HepG2 (cell line): ENCODE results near the gene PEX10. TPM values are rescaled to one million over a fixed set of nuclear protein-coding genes. Genes with fewer than 3 reads are reported as not detected.

Experiments
- ATAC-seq: fragments of 200-7000 bp; cut with Tn5 transposase; 3 replicates; pipeline ENCODE4 v1.9.1; 2020; ENCODE audit warnings: mild to moderate bottlenecking, moderate library complexity
- BruUV-seq: library from RNA; stranded (reverse); fragments of 400-500 nt; replicated peaks from 2 replicates; lab custom pipeline; 2021; lab: Mats Ljungman, UMichigan
- CTCF ChIA-PET: fragments of 300-600 bp; formaldehyde crosslinking; extraction: SDS; loops from one replicate; lab custom pipeline; 2021; ENCODE audit warnings: low total read pairs, inconsistent platforms, low intra/inter-chr PET ratio; lab: Yijun Ruan, JAX
- POLR2A ChIA-PET: fragments of 350-600 bp; sonication (Branson Sonifier 250); formaldehyde crosslinking; loops from one replicate; lab custom pipeline; 2020; ENCODE audit warnings: antibody characterized with exemption, inconsistent platforms; lab: Yijun Ruan, JAX
- DNase-seq: peaks from one replicate; pipeline ENCODE4 v3.0.0-alpha.2; 2015; ENCODE audit warnings: low spot score
- FAIRE-seq: peaks from 3 replicates; lab custom pipeline; 2011; peaks lifted over from hg19 to GRCh38; lab: Jason Lieb, UNC
- H2AFZ ChIP-seq: one replicate; pipeline ENCODE4 v1.6.1; 2011; ENCODE audit warnings: low read length, inconsistent platforms
- H3K27ac ChIP-seq: fragments of 300-600 bp; 3 replicates; pipeline ENCODE4 v1.8.0; 2011; ENCODE audit warnings: mixed run types, mild to moderate bottlenecking, mixed read lengths, low read length, inconsistent platforms; ENCODE audit not compliant: insufficient read depth; ENCODE audit errors: extremely low read length
- H3K27me3 ChIP-seq, 2 experiments: fragments of 200-600 bp in 1 of 2; 2 replicates in 1 of 2; 3 replicates in 1 of 2; pipeline versions ENCODE4 v1.6.0 to v1.8.0; 2011; ENCODE audit warnings: low read length in 2 of 2, mild to moderate bottlenecking in 2 of 2, moderate library complexity in 2 of 2, inconsistent platforms in 1 of 2; ENCODE audit not compliant: insufficient read depth in 2 of 2, control insufficient read depth in 1 of 2
- H3K36me3 ChIP-seq, 2 experiments: fragments of 200-600 bp in 1 of 2; replicated peaks in 1 of 2; 2 replicates in 1 of 2; 3 replicates in 1 of 2; pipeline versions ENCODE4 v1.5.1 to v1.8.0; 2011; ENCODE audit warnings: low read length in 2 of 2, inconsistent platforms in 1 of 2; ENCODE audit not compliant: insufficient read depth in 2 of 2, control insufficient read depth in 1 of 2
- H3K4me1 ChIP-seq: 2 replicates; pipeline ENCODE4 v1.5.1; 2012; ENCODE audit warnings: low read length, inconsistent platforms; ENCODE audit not compliant: insufficient read depth
- H3K4me2 ChIP-seq: 2 replicates; pipeline ENCODE4 v1.6.0; 2011; ENCODE audit warnings: low read depth, low read length, inconsistent platforms
- H3K4me3 ChIP-seq, 3 experiments: fragments of 200-600 bp in 1 of 3; sonication (generic), shearing (Covaris generic) in 1 of 3; replicated peaks in 1 of 3; 2 replicates each; pipeline ENCODE4 v1.5.1; 2011 to 2016; ENCODE audit warnings: low read length in 3 of 3, inconsistent platforms in 2 of 3, low read depth in 2 of 3, mild to moderate bottlenecking in 2 of 3, control low read depth in 1 of 3, mixed read lengths in 1 of 3; ENCODE audit not compliant: insufficient read depth in 1 of 3
- H3K79me2 ChIP-seq: one replicate; pipeline ENCODE4 v1.6.1; 2011; ENCODE audit warnings: low read length, inconsistent platforms; ENCODE audit not compliant: insufficient read depth
- H3K9ac ChIP-seq: 2 replicates; pipeline ENCODE4 v1.6.0; 2011; ENCODE audit warnings: mild to moderate bottlenecking, low read depth, low read length, inconsistent platforms; ENCODE audit not compliant: insufficient read depth
- H3K9me3 ChIP-seq: 2 replicates; pipeline ENCODE4 v1.5.1; 2012; ENCODE audit warnings: mild to moderate bottlenecking, low read length
- H4K20me1 ChIP-seq: 2 replicates; pipeline ENCODE4 v1.6.0; 2011; ENCODE audit warnings: inconsistent platforms, mild to moderate bottlenecking, low read length, moderate library complexity; ENCODE audit not compliant: insufficient read depth
- AGO2 ChIP-seq: fragments of 200-400 bp; formaldehyde crosslinking; optimal IDR thresholded peaks from 2 replicates; pipeline ENCODE3; 2017; ENCODE audit warnings: mild to moderate bottlenecking, low read depth, low read length, moderate library complexity
- HOXD1 ChIP-seq: sonication (generic); formaldehyde crosslinking; IDR thresholded peaks from 2 replicates; pipeline ENCODE4 v1.5.0; 2020; ENCODE audit warnings: missing genetic modification reagents
- TBL1XR1 ChIP-seq: fragments of 150-350 bp; IDR thresholded peaks from 2 replicates; pipeline ENCODE4 v1.6.1; 2014; ENCODE audit warnings: borderline replicate concordance, low read length; ENCODE audit not compliant: partially characterized antibody
- WIZ ChIP-seq: sonication (generic); formaldehyde crosslinking; IDR thresholded peaks from 2 replicates; pipeline ENCODE4 v1.5.1; 2020; ENCODE audit warnings: mild to moderate bottlenecking, missing genetic modification reagents
- ZMYM4 ChIP-seq: sonication (generic); formaldehyde crosslinking; IDR thresholded peaks from 2 replicates; pipeline ENCODE4 v1.8.1; 2023; ENCODE audit warnings: mild to moderate bottlenecking, missing genetic modification reagents
- ZNF350 ChIP-seq: sonication (generic); formaldehyde crosslinking; IDR thresholded peaks from 2 replicates; pipeline ENCODE4 v1.4.0; 2020; ENCODE audit warnings: mild to moderate bottlenecking, low read depth, missing genetic modification reagents, borderline replicate concordance
- WGBS: methylation state at CpG from one replicate; pipeline ENCODE4 v1.1.6; 2017; ENCODE audit warnings: low lambda C conversion rate; 5-methylcytosine and 5-hydroxymethylcytosine counted together
- in situ Hi-C: cut with HindIII; loops from 2 replicates; pipeline ENCODE4 v1.10.0; 2017; ENCODE audit warnings: low pct_unique_long_range_greater_than_20kb; ENCODE audit not compliant: extremely low pct_ligation_motif_present
- intact Hi-C: fragments of 100-400 bp; cut with micrococcal nuclease; formaldehyde crosslinking; loops from one replicate; pipeline ENCODE4 v1.10.0; 2022; ENCODE audit not compliant: unreplicated experiment
- polyA plus RNA-seq, 8 experiments: library from polyadenylated mRNA; depleted of rRNA in 3 of 8; stranded (reverse) in 7 of 8; unstranded in 1 of 8; fragments of >200 nt; fragmentation: Illumina TruSeq in 4 of 8; extraction: Trizol in 4 of 8; gene quantifications; 2 replicates each; pipeline versions ENCODE4 v1.2.1 to v1.2.3, GENCODE V29; 2011 to 2016; ENCODE audit warnings: low read depth in 4 of 8, missing spikeins in 1 of 8, mixed read lengths in 1 of 8; ENCODE audit not compliant: insufficient read depth in 1 of 8
- total RNA-seq, 5 experiments: library from RNA; depleted of rRNA; stranded (reverse); fragments of >200 nt; fragmentation: Illumina TruSeq; extraction: Trizol; gene quantifications; 2 replicates each; pipeline ENCODE4 v1.2.3, GENCODE V29; 2016; ENCODE audit warnings: low read depth in 1 of 5
- TF ChIP-seq, protein P1 (sequence below): sonication (generic); formaldehyde crosslinking; IDR thresholded peaks from 2 replicates; pipeline ENCODE4 v1.4.0; 2020; ENCODE audit warnings: missing genetic modification reagents
- TF ChIP-seq, protein P2 (sequence below): sonication (generic); formaldehyde crosslinking; IDR thresholded peaks from 2 replicates; pipeline ENCODE4 v1.4.0; 2020; ENCODE audit warnings: missing genetic modification reagents, mild to moderate bottlenecking, borderline replicate concordance

Gene PEX10
- total and polyA plus RNA-seq, 2 of the 13 experiments (the other 11 are each of a cell fraction or from before 2014, with no cell fraction given) = 16.1 to 39.6 TPM

DNA sequence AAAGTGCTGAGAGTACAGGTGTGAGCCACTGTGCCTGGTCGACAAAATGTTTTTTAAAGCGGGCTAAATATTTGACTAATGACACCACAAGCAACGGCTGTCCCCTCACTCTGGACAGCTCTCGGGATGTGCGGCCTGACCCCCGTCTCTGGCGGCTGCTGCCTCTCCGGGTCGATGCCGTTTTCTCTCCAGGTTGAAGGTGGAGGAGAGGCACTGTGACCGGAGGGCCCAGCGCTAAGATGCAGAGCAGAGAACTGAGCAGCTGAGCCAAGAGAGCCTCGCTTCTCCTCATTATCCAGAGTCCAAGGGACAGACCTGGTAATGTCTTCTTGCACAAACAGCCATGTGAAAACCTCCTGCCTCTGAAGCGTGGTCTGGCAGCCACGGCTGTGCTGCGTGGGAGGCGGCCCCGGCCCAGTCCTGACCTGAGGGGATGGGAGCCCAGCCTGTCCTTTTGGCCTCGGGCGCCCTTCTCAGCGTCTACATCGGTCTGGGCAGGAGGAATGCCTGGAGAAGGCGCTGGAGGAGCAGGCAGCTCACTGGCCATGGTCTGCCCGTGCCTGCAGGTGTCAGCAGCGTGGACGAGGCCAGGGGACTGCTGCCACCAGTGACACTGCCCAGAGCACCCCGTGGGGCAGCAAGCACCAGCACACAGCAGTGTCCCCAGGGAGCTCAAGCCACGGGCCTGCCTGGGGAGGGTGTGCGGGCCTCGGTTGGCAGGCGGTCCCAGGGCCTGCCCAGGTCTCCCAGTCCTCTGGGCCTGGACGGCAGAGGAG is 31.4 kb downstream of the PEX10 start:
- H3K9me3 ChIP-seq = no peaks in the 10 kb centered on the region
- CTCF ChIA-PET = interaction anchor here (1.1 to 3.1 kb wide), 2 partner anchors 49 to 186 kb away, joined by 3 to 30 read pairs; partner anchors contain the start of gene FAAP20
- no peak for FAIRE-seq
- in situ Hi-C loops = loop anchor here (5.0 kb wide), 1 partner anchor 189 kb away; the partner anchor contains the start of gene FAAP20
- H3K79me2 ChIP-seq = no peaks in the 10 kb centered on the region
- TF ChIP-seq ZMYM4 (CRISPR knock-in tag) (no peak), HOXD1 (CRISPR knock-in tag) (no peak), AGO2 (peak; percentile 12), TBL1XR1 (no peak), WIZ (CRISPR knock-in tag) (0 out of 2 replicates have a peak, but pooled peaks have one; percentile 7), ZNF350 (peak; percentile 5; the same call in 1 of the 2 replicates)
- TF ChIP-seq, protein P1, sequence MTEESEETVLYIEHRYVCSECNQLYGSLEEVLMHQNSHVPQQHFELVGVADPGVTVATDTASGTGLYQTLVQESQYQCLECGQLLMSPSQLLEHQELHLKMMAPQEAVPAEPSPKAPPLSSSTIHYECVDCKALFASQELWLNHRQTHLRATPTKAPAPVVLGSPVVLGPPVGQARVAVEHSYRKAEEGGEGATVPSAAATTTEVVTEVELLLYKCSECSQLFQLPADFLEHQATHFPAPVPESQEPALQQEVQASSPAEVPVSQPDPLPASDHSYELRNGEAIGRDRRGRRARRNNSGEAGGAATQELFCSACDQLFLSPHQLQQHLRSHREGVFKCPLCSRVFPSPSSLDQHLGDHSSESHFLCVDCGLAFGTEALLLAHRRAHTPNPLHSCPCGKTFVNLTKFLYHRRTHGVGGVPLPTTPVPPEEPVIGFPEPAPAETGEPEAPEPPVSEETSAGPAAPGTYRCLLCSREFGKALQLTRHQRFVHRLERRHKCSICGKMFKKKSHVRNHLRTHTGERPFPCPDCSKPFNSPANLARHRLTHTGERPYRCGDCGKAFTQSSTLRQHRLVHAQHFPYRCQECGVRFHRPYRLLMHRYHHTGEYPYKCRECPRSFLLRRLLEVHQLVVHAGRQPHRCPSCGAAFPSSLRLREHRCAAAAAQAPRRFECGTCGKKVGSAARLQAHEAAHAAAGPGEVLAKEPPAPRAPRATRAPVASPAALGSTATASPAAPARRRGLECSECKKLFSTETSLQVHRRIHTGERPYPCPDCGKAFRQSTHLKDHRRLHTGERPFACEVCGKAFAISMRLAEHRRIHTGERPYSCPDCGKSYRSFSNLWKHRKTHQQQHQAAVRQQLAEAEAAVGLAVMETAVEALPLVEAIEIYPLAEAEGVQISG (CRISPR knock-in tag) = no peak
- TF ChIP-seq, protein P2, sequence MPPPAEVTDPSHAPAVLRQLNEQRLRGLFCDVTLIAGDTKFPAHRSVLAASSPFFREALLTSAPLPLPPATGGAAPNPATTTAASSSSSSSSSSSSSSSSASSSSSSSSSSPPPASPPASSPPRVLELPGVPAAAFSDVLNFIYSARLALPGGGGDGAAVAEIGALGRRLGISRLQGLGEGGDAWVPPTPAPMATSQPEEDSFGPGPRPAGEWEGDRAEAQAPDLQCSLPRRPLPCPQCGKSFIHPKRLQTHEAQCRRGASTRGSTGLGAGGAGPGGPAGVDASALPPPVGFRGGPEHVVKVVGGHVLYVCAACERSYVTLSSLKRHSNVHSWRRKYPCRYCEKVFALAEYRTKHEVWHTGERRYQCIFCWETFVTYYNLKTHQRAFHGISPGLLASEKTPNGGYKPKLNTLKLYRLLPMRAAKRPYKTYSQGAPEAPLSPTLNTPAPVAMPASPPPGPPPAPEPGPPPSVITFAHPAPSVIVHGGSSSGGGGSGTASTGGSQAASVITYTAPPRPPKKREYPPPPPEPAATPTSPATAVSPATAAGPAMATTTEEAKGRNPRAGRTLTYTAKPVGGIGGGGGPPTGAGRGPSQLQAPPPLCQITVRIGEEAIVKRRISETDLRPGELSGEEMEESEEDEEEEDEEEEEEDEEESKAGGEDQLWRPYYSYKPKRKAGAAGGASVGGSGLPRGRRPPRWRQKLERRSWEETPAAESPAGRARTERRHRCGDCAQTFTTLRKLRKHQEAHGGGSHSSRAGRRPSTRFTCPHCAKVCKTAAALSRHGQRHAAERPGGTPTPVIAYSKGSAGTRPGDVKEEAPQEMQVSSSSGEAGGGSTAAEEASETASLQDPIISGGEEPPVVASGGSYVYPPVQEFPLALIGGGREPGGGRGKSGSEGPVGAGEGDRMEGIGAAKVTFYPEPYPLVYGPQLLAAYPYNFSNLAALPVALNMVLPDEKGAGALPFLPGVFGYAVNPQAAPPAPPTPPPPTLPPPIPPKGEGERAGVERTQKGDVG = no peak
- DNase-seq = no peak
- H3K27ac ChIP-seq = no peak overlapping the region
- no peak overlapping the region for H3K4me3 ChIP-seq
- 76% methylated on average over 20 of the region's 32 CpGs for WGBS
- no peaks in the 10 kb centered on the region for H3K36me3 ChIP-seq
- no peaks in the 10 kb centered on the region for H3K27me3 ChIP-seq
- ATAC-seq = no peak
- no TSS peak for BruUV-seq
- H3K9ac ChIP-seq = no peak overlapping the region
- H3K4me2 ChIP-seq = no peak overlapping the region
- H4K20me1 ChIP-seq = no peaks in the 10 kb centered on the region
- intact Hi-C loops = loop anchor here (5.0 kb wide), 1 partner anchor 69 kb away; no protein-coding TSS in a partner anchor
- POLR2A ChIA-PET = interaction anchor here (0.6 to 1.8 kb wide), 6 partner anchors 11 to 186 kb away, joined by 3 to 20 read pairs (median 6); partner anchors contain the start of genes FAAP20, MORN1, PEX10 and RER1
- no peak overlapping the region for H2AFZ ChIP-seq
- H3K4me1 ChIP-seq = peaks cover 30% of the 10 kb centered on the region
